Uterus (tissue), 2 donors: ENCODE data around the gene WNT5B.

Experiments
- CTCF ChIP-seq, 4 experiments: fragments of 200-600 bp in 2 of 4; fragments of 450-650 bp in 2 of 4; sonication (generic) in 2 of 4; IDR thresholded peaks; one replicate each; pipeline ENCODE4 v1.5.1; 2016 to 2019; ENCODE audit warnings: antibody characterized with exemption in 4 of 4, mild to moderate bottlenecking in 2 of 4, moderate library complexity in 1 of 4
- POLR2A ChIP-seq, 2 donors: fragments of 450-650 bp; IDR thresholded peaks; one replicate each; pipeline ENCODE4 v1.6.1; 2016; ENCODE audit warnings: antibody characterized with exemption in 2 of 2, mild to moderate bottlenecking in 1 of 2, moderate library complexity in 1 of 2

- peak; percentile 86 to 95 (median 93) for TF ChIP-seq CTCF (IDR thresholded peaks at IDR 0.05)
- no peak for TF ChIP-seq POLR2A (IDR thresholded peaks at IDR 0.05)
Observed at GRCh38 chr12:1583421-1584078, 45.5 kb upstream of the WNT5B start.
